HG03097 (cell line): ENCODE data around the gene ORM1.

Experiments used
- ATAC-seq: cut with Tn5 transposase; IDR thresholded peaks from one replicate; pipeline ENCODE4 v1.9.1; 2021; ENCODE audit not compliant: unreplicated experiment, low FRiP score

ORM1 gene

DNA sequence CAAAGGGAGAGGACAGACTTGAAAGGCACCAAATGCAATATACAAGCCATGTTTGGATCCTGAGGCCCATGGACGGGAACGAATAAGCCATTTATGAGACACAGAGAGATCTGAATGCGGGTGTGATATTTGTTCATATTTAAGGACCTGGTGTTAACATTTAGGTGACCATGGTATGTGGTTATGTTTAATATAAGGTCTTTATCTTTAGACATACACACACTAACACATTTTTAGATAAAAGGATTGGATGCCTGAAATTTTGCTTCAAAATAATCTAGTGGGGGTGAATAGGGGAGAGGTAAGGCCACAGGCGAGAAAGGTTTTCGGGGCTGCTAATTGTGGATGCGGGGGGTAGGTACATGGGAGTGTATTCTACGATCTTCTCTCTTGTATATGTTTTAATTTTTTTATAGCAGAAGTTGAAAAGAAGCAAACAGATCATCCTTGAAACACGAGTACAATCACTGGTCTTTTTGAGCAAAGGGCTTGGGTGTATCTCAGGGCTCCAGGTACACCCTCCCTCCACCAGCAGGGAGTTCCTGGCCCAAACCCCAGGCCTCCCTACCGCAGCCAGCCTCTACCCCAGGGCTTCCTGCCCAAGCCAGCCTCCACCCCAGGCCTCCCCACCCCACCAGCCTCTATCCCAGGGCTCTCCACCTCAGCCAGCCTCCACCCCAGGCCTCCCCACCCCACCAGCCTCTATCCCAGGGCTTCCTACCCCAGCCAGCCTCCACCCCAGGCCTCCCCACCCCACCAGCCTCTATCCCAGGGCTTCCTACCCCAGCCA lies 52.7 kb downstream of the ORM1 start:
- no peak for ATAC-seq
